Measurements from ENCODE around the gene HAL. TPM values are rescaled to one million over a fixed set of nuclear protein-coding genes. Genes with fewer than 3 reads are reported as not detected.

HAL gene
- total RNA-seq, 1 donor from 2014 or later: 0.74 TPM

DNA sequence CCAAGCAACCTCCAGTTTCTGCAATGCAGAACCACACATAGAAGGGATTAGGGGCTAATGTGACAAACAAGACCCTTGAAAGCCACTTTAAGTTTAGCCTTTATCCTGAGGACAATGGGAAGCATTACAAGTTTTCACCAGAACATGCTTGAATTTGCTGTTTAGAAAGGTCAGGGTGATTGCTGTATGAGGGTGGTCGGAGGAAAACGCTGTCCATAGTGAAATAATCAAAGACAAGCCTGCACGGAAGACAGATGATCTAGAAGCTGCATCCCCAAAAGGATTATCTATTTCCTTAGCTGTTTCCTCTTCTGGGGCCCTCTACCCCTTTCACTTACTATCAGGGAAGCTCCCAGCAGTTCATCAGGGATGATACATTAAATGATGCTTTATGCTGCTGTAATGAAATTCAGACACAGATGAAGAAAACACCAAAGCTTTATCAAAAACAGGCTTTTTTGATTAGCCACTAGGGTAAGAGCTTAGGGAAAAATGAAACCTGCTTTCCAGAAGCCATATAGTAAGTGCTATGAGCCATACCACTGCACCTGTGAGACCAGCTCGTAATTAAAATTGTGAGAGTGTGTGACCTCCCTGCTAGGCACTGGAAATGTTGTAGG is 6.5 kb downstream of the HAL start:
- no peaks in the 10 kb centered on the region for H3K36me3 ChIP-seq
- H3K9me3 ChIP-seq: no peaks in the 10 kb centered on the region
- TF ChIP-seq POLR2A (IDR thresholded peaks at IDR 0.05) (no peak), POLR2AphosphoS5 (IDR thresholded peaks at IDR 0.05; ENCODE audit: insufficient read depth in 1 of 2, low read depth in 1 of 2) (no peak)
- TF ChIP-seq, protein P1, sequence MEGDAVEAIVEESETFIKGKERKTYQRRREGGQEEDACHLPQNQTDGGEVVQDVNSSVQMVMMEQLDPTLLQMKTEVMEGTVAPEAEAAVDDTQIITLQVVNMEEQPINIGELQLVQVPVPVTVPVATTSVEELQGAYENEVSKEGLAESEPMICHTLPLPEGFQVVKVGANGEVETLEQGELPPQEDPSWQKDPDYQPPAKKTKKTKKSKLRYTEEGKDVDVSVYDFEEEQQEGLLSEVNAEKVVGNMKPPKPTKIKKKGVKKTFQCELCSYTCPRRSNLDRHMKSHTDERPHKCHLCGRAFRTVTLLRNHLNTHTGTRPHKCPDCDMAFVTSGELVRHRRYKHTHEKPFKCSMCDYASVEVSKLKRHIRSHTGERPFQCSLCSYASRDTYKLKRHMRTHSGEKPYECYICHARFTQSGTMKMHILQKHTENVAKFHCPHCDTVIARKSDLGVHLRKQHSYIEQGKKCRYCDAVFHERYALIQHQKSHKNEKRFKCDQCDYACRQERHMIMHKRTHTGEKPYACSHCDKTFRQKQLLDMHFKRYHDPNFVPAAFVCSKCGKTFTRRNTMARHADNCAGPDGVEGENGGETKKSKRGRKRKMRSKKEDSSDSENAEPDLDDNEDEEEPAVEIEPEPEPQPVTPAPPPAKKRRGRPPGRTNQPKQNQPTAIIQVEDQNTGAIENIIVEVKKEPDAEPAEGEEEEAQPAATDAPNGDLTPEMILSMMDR (IDR thresholded peaks at IDR 0.05): no peak
- intact Hi-C loops (cut with DNase I): no loop called here
- DNase-seq (ENCODE audit: extremely low spot score in 2 of 2): no peak
- H3K4me3 ChIP-seq: no peak overlapping the region
- no peak overlapping the region for H3K27ac ChIP-seq
- H3K27me3 ChIP-seq: no peaks in the 10 kb centered on the region
- no peaks in the 10 kb centered on the region for H3K4me1 ChIP-seq

DNA sequence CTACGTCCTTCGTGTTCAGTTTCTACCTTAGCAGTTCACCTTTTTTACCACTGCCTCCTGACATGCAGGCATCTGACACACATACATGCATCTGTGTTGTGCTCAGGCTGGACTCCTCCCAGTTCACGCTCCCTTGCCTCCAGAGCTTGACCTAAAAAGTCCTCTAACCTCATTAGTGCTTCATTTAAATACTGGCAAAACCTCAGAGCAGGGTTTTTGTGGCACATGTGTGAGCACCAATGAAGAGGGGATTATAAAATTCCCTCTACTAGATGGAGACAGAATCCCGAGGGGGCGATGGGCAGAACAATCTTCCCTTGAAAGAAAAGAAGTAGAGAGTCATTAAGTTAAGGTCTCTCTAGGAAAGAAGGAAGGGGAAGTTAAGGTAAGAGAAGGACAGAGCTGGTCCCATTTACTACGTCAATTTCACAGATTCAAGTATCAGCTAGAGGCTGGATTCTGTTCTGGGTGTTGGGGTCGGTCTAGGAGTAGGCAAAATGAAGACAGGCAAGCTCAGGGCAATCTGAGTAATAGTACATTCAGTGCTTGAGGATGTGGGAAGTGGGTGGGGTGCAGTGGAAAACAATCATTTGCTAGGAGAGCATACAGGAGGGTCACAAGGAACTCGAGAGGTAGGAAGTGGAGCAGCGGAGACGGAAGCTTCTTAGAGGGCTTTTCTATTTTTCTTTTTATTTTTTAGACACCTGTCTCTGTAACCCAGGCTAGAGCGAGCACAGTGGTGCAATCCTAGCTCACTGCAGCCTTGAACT is 7.5 kb downstream of the HAL start:
- peak in 1 of 2 donors; percentile 40 for DNase-seq (ENCODE audit: extremely low spot score in 2 of 2)
- no peaks in the 10 kb centered on the region for H3K4me1 ChIP-seq
- no peak overlapping the region for H3K27ac ChIP-seq
- no peaks in the 10 kb centered on the region for H3K27me3 ChIP-seq
- H3K4me3 ChIP-seq: no peak overlapping the region
- H3K36me3 ChIP-seq: no peaks in the 10 kb centered on the region
- TF ChIP-seq, protein P1 (IDR thresholded peaks at IDR 0.05): no peak
- no peak for TF ChIP-seq POLR2A (IDR thresholded peaks at IDR 0.05)
- TF ChIP-seq POLR2AphosphoS5 (IDR thresholded peaks at IDR 0.05; ENCODE audit: insufficient read depth in 1 of 2, low read depth in 1 of 2): no peak
- no peaks in the 10 kb centered on the region for H3K9me3 ChIP-seq
- intact Hi-C loops (cut with DNase I): no loop called here

DNA sequence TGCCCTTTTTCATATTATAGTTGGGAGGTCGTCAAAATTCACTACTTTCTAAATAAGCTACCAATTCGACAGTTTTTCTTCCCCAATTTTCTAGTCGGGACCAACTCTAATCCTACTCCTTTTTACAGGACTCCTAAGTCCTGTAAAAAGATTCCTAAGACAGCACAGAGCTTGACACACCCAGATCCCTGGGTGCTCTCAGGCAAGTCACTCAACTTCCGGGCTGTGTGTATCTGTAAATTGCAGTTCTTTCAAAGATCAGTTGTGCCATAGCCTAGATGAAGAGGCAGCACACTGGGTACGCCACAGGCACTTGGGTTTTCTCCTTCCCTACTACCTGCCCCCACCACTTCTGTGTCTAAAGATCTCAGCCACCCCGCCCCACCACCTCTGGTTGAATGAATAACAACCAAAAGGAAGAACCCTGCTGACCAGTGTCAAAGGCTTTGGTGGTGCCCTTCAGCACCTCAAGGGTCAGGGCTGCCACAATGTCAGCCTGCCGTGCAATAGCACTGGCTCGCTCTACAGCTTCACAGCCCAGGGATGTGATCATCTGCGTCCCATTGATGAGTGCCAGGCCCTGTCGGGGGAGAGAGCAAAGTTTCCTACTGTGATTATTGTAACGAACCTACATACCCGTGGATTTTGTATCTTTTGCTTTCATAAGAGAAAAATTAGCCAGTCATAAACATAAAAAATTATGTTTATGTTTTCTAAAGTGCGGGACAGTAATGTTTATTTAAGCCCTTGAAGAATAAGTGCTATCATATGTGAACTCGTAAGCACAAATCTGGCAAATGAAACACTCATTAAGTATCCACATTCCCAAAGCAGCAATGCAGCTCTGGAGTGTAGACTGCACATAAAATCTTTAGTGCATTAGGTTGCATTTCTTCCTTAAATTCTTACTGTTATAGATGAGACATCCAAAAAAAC is 9.2 kb downstream of the HAL start:
- no peak for TF ChIP-seq POLR2AphosphoS5 (IDR thresholded peaks at IDR 0.05; ENCODE audit: insufficient read depth in 1 of 2, low read depth in 1 of 2)
- TF ChIP-seq, protein P1 (IDR thresholded peaks at IDR 0.05): no peak
- TF ChIP-seq POLR2A (IDR thresholded peaks at IDR 0.05): no peak

DNA sequence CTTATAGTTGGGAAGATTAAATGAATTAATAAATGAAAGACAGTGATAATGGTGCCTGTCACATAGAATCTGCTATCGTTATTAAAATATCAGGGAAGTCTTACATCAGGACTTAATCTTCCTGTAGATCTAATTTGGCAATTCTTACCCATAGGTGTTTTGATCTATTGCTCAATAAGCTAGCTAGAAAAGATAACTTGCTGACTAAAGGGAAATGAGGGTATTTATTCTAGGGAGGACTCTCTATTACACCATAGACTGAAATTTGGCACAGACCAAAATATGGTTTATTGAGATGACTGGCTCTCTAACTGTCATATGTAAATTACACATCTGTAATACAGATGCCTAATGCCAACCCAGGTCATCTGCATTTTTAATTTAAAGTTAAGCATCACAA is 11.5 kb downstream of the HAL start:
- H3K4me3 ChIP-seq: no peak overlapping the region
- no peak for TF ChIP-seq POLR2A (IDR thresholded peaks at IDR 0.05)
- TF ChIP-seq POLR2AphosphoS5 (IDR thresholded peaks at IDR 0.05; ENCODE audit: insufficient read depth in 1 of 2, low read depth in 1 of 2): no peak
- TF ChIP-seq, protein P1 (IDR thresholded peaks at IDR 0.05): no peak
- H3K9me3 ChIP-seq: no peaks in the 10 kb centered on the region
- H3K4me1 ChIP-seq: no peaks in the 10 kb centered on the region
- H3K36me3 ChIP-seq: no peaks in the 10 kb centered on the region
- H3K27ac ChIP-seq: no peak overlapping the region
- DNase-seq (ENCODE audit: extremely low spot score in 2 of 2): no peak
- no peaks in the 10 kb centered on the region for H3K27me3 ChIP-seq
- intact Hi-C loops (cut with DNase I): no loop called here

More for the DNA sequence above, 9.2 kb downstream of the HAL start:
- DNase-seq (ENCODE audit: extremely low spot score in 2 of 2): peak in 1 of 2 donors; percentile 77
- H3K27ac ChIP-seq: no peak overlapping the region
- no peaks in the 10 kb centered on the region for H3K36me3 ChIP-seq
- intact Hi-C loops (cut with DNase I): no loop called here
- H3K9me3 ChIP-seq: no peaks in the 10 kb centered on the region
- H3K27me3 ChIP-seq: no peaks in the 10 kb centered on the region
- H3K4me1 ChIP-seq: no peaks in the 10 kb centered on the region
- H3K4me3 ChIP-seq: no peak overlapping the region

All from vagina (tissue), 2 donors.